ENCODE data around the gene HCRTR1. TPM values are rescaled to one million over a fixed set of nuclear protein-coding genes. Genes with fewer than 3 reads are reported as not detected.

HCRTR1 gene
- total RNA-seq, 6 donors from 2014 or later = 2.1 TPM; not detected in 5

- H3K36me3 ChIP-seq = no peaks in the 10 kb centered on the region
- 0% methylated on average over 40 of the region's 56 CpGs; no CpG with 5 or more reads in 1 of the 2 donors for WGBS, 2 donors
- peak within 1 kb of the TSS; percentile 54 to 85 (median 76) for H3K4me3 ChIP-seq
- H3K4me1 ChIP-seq = peaks cover 40 to 52% (median 43%) of the 10 kb centered on the region in 4 donors
- no peaks in the 10 kb centered on the region for H3K9me3 ChIP-seq
- TF ChIP-seq POLR2AphosphoS5 (IDR thresholded peaks at IDR 0.05) (peak; percentile 76 to 96), POLR2A (IDR thresholded peaks at IDR 0.05) (peak in 3 of 4 donors; percentile 56 to 89 (median 86)), EP300 (IDR thresholded peaks at IDR 0.05) (peak in 1 of 4 donors; percentile 48), CTCF (IDR thresholded peaks at IDR 0.05) (peak in 4 of 6 experiments; percentile 6 to 36 (median 20))
- H3K27ac ChIP-seq = peak within 1 kb of the TSS; percentile 97 to 99 (median 98)
- DNase-seq (peak; percentile 96 to 99), ATAC-seq (ENCODE audit: low FRiP score in 2 of 2) (peak; percentile 97)
- no peaks in the 10 kb centered on the region for H3K27me3 ChIP-seq
Measured at GRCh38 chr1:31644560-31645273, 27.2 kb downstream of the HCRTR1 start, which contains the start of gene PEF1. Gene PEF1, minus strand, starts transcription at chr1:31644876. Its CDS starts 12 bp downstream, at chr1:31644864.

- ATAC-seq (ENCODE audit: low FRiP score in 2 of 2) (no peak), DNase-seq (peak in 1 of 2 donors; percentile 93)
- Histone ChIP-seq H3K4me3 (peak overlapping the region; percentile 12 to 85 (median 76)), H3K9me3 (no peaks in the 10 kb centered on the region), H3K4me1 (peaks cover 35 to 47% (median 38%) of the 10 kb centered on the region in 4 donors), H3K27ac (peak overlapping the region; percentile 97 to 99 (median 98)), H3K36me3 (no peaks in the 10 kb centered on the region), H3K27me3 (no peaks in the 10 kb centered on the region)
- peak in 1 of 6 experiments; percentile 17 for TF ChIP-seq CTCF (IDR thresholded peaks at IDR 0.05)
- no peak for TF ChIP-seq EP300 (IDR thresholded peaks at IDR 0.05)
- TF ChIP-seq POLR2AphosphoS5 (IDR thresholded peaks at IDR 0.05) = peak in 1 of 2 donors; percentile 16
- no peak for TF ChIP-seq POLR2A (IDR thresholded peaks at IDR 0.05)
- 1% methylated on average over 11 of the region's 11 CpGs for WGBS, 2 donors
Measured at GRCh38 chr1:31645274-31645568, 27.7 kb downstream of the HCRTR1 start.

- Histone ChIP-seq H3K36me3 (no peaks in the 10 kb centered on the region), H3K27me3 (no peaks in the 10 kb centered on the region), H3K27ac (no peak overlapping the region), H3K4me1 (peaks cover 23 to 35% (median 26%) of the 10 kb centered on the region in 4 donors), H3K4me3 (no peak overlapping the region), H3K9me3 (no peaks in the 10 kb centered on the region)
- no peak for DNase-seq
- TF ChIP-seq POLR2A (IDR thresholded peaks at IDR 0.05) = no peak
- TF ChIP-seq EP300 (IDR thresholded peaks at IDR 0.05) = no peak
- no peak for TF ChIP-seq POLR2AphosphoS5 (IDR thresholded peaks at IDR 0.05)
- TF ChIP-seq CTCF (IDR thresholded peaks at IDR 0.05) = no peak
- ATAC-seq (ENCODE audit: low FRiP score in 2 of 2) = no peak
- 97 to 99% methylated on average over 4 of the region's 4 CpGs for WGBS, 2 donors
Measured at GRCh38 chr1:31646259-31646960, 28.9 kb downstream of the HCRTR1 start.

- TF ChIP-seq POLR2AphosphoS5 (IDR thresholded peaks at IDR 0.05) = no peak
- TF ChIP-seq CTCF (IDR thresholded peaks at IDR 0.05) = no peak
- no peak for TF ChIP-seq EP300 (IDR thresholded peaks at IDR 0.05)
- no peak for TF ChIP-seq POLR2A (IDR thresholded peaks at IDR 0.05)
- no peak overlapping the region for H3K4me3 ChIP-seq
- H3K4me1 ChIP-seq = peaks cover 18 to 28% (median 21%) of the 10 kb centered on the region in 4 donors
- 73 to 95% methylated on average over 2 of the region's 2 CpGs for WGBS, 2 donors
- no peaks in the 10 kb centered on the region for H3K27me3 ChIP-seq
- no peak overlapping the region for H3K27ac ChIP-seq
- no peaks in the 10 kb centered on the region for H3K36me3 ChIP-seq
- no peaks in the 10 kb centered on the region for H3K9me3 ChIP-seq
- ATAC-seq (ENCODE audit: low FRiP score in 2 of 2) = no peak
- no peak for DNase-seq
Measured at GRCh38 chr1:31647106-31647505, 29.6 kb downstream of the HCRTR1 start.

Data from upper lobe of left lung (tissue), 6 donors.